ENCODE results near the gene CISD3.
A peak's percentile ranks its signal among the peaks of the same experiment; 100 is the strongest.

The CISD3 gene

DNA sequence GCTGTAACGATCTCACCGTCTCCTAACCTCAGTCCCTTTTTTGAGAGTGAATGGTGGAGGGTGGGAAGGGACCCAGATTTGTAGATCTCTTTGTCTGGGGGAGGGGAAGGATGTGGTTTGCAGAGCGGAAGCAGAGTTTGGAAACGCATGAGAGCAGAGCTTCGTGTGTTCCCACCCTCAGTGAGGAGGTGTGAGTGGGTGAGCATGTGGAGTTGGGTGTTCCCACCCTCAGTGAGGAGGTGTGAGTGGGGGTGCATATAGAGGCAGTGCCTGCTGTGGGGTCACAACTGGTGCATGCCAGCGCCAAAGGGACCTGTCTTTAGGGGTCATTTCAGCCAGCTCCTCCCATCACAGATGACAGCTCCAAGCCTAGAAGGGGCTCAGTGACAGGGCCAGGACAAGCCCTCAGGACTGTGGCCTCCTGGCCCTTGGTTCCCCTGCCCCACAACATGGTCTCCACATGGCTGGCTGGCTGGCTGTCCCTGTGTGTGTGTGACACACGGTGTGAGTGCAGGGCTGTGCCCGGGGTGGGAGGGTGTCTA is 1.8 kb upstream of the CISD3 start:
- Mint-ChIP-seq H3K9me3 (no peaks in the 10 kb centered on the region), H3K4me1 (ENCODE audit: low read depth) (peaks cover 47% of the 10 kb centered on the region), H3K27me3 (ENCODE audit: low read depth) (no peaks in the 10 kb centered on the region), H3K36me3 (ENCODE audit: low read depth) (peaks cover 26% of the 10 kb centered on the region), H3K27ac (peak overlapping the region; percentile 85), H3K4me3 (peak overlapping the region; percentile 82)
- DNase-seq (ENCODE audit: low spot score), result peak; percentile 66

DNA sequence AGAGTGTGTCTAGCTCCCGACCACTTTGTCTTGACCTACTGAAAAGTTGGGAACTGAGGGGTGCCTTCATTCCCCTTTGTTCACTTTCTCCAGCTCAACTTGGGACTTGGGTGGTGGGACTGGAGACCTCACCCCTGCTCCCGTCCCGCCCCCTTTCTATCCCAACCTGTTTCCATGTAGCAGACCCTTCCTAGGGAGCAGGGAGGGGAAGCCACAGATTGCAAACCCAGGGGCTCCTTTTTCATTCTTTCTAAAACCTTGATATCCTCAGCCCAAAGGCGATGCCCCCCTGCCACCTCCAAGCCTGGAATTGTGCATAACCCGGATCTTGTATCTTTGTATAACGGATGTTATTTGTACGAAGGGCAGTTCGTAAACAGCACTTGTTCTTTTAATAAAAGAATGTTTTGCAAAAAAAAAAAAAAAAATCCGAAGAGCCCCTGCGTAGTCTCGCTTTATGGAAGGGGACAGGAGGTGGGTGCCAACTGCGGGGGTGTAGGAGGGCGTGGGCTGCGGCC is 714 bp upstream of the CISD3 start:
- Mint-ChIP-seq H3K4me3 (peak overlapping the region; percentile 82), H3K27me3 (ENCODE audit: low read depth) (no peaks in the 10 kb centered on the region), H3K4me1 (ENCODE audit: low read depth) (peaks cover 55% of the 10 kb centered on the region), H3K27ac (peak overlapping the region; percentile 76), H3K36me3 (ENCODE audit: low read depth) (peaks cover 29% of the 10 kb centered on the region), H3K9me3 (no peaks in the 10 kb centered on the region)
- no peak for DNase-seq (ENCODE audit: low spot score)

DNA sequence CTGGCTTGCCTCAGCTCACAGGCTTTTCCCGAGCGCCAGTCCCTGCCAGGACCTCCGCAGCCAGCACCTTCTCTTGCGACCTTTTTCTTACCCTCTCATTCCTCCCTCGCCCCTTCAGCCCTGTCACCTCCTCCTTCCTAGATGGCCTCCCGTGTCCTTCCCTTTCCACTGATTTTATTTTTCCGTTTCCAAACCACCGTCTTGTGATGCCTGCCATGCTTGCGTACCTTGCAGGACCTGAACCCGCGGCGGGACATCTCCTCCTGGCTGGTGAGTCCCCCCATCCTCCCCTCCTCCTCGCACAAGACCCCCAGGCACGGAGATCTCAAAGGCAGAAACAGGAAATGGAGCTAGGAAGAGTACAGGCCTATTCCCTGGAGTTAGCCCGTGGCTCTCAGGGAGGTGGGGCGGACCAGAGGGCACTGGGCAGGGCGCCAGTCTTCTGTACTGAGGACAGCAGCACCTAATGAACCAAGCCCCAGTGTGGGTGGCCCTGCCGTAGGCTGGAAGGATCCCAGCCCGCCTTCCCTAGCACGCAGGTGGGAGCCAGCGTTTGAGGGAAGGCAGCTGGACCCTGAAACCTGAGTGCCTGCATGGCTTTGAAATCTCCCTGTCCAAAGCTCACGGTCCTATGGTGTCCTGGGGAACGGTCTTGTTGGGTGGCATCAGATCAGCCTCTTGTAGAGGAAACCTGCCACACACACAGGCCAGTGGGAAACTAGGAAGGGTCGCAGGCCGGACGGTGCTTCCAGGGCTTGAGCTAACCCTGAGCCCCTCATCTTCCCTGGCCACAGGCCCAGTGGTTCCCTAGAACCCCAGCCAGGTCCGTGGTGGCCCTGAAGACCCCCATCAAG is 612 bp downstream of the CISD3 start:
- Mint-ChIP-seq H3K9me3 (no peaks in the 10 kb centered on the region), H3K27ac (peak overlapping the region; percentile 95), H3K27me3 (ENCODE audit: low read depth) (no peaks in the 10 kb centered on the region), H3K36me3 (ENCODE audit: low read depth) (peaks cover 26% of the 10 kb centered on the region), H3K4me1 (ENCODE audit: low read depth) (peaks cover 56% of the 10 kb centered on the region), H3K4me3 (peak overlapping the region; percentile 96)
- no peak for DNase-seq (ENCODE audit: low spot score)

DNA sequence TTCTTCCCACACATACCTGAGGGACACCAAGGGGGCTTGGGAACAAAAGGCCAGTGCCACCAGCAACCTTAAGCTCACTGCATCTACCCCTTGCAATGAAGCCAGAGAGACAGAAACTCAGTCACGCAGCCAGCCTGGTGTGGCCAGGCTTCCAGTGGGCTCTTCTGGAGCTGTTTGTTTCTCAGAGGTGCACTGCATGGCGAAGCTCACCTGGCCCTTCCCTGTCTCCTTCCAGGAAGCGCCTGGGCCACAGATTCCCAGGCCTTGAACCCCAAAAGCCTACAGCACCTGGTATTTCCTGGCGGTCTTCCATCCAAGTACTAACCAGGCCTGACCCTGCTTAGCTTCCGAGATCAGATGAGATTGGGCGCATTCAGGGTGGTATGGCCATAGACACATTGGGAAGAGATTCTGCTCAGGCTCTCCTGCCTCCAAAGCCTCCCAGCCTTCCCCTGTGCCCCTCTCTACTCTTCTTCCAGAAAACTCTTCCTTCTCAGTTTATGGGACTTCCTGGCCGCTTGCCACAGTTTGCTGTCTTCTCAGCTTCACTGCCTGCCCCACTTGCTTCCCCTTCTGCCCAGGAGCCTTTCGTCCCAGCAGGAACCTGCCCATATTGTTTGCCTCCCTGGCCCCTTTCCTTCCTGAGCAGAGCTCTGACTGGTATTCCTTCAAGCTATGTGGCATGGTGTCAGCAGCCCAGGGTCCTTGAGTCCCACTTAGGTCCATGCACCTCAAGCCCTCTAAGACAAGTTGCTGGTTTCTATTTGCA is 1.6 kb downstream of the CISD3 start:
- H3K4me1 Mint-ChIP-seq (ENCODE audit: low read depth), result peaks cover 52% of the 10 kb centered on the region

DNA sequence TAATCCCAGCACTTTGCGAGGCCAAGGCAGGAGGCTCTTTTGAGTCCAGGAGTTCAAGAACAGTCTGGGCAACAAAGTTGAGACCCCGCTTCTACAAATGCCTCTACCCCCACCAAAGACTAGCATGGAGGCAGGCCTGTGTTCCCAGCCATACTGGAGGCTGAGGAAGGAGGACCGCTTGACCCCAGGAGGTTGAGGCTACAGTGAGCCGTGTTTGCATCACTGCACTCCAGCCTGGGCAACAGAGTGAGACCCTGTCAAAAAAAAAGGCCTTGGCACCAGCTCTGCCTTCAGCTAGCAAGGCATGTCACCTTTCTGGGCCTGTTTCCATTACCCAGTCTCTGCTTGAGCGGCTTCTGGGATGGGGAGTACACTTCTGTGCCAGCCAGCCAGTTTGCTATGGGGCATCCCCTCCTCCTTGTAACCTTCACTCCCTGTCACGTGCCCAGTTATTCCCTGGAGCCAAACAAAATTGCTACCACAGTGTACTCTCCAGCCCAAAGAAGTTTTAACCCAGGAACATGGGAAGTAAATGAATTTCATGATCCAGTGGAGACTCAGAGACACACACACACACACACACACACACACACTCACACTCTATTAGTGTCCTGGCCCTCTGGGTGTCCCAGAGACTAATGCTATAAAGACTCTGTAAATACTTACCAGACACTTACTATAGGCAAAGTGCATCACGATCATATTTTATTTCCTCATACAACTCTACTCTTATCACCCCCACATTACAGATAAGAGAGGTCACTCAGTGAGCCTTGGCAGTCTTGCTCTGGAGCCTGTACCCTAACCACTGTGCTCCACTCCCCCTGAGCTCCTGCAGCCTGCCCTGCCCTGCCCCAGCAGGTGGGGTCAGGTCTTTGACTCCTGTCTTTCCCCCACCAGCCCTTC is 2.5 kb downstream of the CISD3 start:
- peaks cover 26% of the 10 kb centered on the region for H3K36me3 Mint-ChIP-seq (ENCODE audit: low read depth)
- no peaks in the 10 kb centered on the region for H3K9me3 Mint-ChIP-seq
- peak overlapping the region; percentile 96 for H3K4me3 Mint-ChIP-seq
- DNase-seq (ENCODE audit: low spot score), result no peak
- no peaks in the 10 kb centered on the region for H3K27me3 Mint-ChIP-seq (ENCODE audit: low read depth)
- H3K27ac Mint-ChIP-seq, result peak overlapping the region; percentile 70
- H3K4me1 Mint-ChIP-seq (ENCODE audit: low read depth), result peaks cover 46% of the 10 kb centered on the region

More for the DNA sequence above, 1.6 kb downstream of the CISD3 start:
- Mint-ChIP-seq H3K4me3 (peak overlapping the region; percentile 96), H3K36me3 (ENCODE audit: low read depth) (peaks cover 26% of the 10 kb centered on the region), H3K27me3 (ENCODE audit: low read depth) (no peaks in the 10 kb centered on the region), H3K9me3 (no peaks in the 10 kb centered on the region), H3K27ac (peak overlapping the region; percentile 70)
- DNase-seq (ENCODE audit: low spot score), result no peak

DNA sequence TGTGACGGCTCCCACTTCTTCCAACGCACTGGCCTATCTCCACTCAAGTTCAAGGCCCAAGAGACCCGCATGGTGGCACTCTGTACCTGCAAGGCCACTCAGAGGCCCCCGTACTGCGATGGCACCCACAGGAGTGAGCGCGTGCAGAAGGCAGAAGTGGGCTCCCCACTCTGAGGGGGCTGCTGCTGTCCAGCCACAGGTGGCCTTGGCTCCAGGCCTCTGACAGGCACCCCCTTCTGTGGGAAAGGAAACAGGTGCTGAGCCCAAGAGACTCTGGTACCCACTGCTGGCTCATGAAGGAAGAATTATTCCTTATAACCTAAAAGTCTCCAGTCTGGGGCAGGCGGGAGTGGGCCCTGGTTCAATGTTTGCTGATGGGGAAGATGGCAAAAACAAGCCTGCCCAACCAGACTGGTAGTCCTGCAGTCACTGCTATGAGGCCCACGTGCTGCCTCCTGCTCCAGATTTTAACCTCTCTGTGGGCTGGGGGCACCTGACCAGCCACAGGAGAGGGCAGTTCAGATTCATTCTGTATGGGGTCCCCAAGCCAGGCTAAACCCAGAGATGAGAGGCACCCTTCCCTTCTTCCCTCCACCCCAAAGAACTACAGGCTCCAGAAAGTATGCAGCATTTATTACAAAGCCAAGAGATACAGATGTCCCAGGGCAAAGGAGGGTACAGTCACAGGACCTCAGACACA is 3.3 kb downstream of the CISD3 start:
- Mint-ChIP-seq H3K9me3 (no peaks in the 10 kb centered on the region), H3K27me3 (ENCODE audit: low read depth) (no peaks in the 10 kb centered on the region), H3K4me3 (no peak overlapping the region), H3K36me3 (ENCODE audit: low read depth) (peaks cover 19% of the 10 kb centered on the region), H3K4me1 (ENCODE audit: low read depth) (peaks cover 40% of the 10 kb centered on the region), H3K27ac (no peak overlapping the region)
- DNase-seq (ENCODE audit: low spot score), result no peak

DNA sequence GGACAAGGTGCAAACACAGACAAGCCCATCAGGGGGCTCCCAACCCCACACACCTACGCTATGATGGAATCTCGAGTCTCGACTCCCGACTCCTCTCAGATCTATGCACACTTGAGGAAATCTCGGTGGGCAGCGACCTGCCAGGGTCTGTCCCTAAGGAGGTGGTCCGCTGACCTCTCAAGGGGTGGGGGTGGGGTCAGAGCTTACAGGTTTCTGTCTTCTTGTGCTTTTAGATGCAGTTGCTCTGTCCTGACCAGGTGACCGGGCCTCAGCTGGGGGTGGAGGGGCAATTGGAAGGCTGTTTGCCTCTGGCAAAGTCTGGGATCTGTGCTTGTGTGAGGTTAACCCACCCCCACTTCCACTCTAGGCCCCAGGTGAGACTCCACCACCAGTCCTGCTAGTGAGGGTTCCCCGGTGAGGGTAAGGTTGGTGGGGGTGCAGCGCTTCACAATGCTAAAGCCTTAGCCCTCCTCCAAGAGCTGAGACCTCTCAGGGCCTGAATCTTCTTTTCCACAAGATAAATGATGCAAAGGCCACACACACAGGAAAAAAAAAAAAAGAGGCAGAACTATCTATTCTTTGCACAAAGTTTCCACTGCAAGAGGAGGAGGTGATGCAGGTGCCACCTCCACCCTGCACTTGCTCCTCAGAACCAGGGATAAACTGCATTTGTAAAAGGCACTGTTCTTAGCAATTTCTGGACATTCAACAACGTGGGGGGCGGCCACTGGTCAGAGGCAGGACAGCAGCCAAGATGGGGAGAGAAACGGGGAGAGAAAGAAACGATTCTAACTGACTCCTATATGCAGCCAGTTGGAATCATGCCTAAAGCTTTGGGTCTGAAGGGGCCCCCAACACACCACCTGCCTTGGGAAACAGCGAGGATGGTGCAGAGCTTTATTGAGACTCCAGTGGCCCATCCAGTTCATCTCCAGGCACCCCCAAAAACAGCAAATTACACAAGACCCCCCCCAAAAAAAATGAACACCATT is 4.1 kb downstream of the CISD3 start:
- no peak for DNase-seq (ENCODE audit: low spot score)
- H3K27ac Mint-ChIP-seq, result no peak overlapping the region
- no peak overlapping the region for H3K4me3 Mint-ChIP-seq
- H3K9me3 Mint-ChIP-seq, result no peaks in the 10 kb centered on the region
- peaks cover 18% of the 10 kb centered on the region for H3K36me3 Mint-ChIP-seq (ENCODE audit: low read depth)
- H3K4me1 Mint-ChIP-seq (ENCODE audit: low read depth), result peaks cover 32% of the 10 kb centered on the region
- H3K27me3 Mint-ChIP-seq (ENCODE audit: low read depth), result no peaks in the 10 kb centered on the region

DNA sequence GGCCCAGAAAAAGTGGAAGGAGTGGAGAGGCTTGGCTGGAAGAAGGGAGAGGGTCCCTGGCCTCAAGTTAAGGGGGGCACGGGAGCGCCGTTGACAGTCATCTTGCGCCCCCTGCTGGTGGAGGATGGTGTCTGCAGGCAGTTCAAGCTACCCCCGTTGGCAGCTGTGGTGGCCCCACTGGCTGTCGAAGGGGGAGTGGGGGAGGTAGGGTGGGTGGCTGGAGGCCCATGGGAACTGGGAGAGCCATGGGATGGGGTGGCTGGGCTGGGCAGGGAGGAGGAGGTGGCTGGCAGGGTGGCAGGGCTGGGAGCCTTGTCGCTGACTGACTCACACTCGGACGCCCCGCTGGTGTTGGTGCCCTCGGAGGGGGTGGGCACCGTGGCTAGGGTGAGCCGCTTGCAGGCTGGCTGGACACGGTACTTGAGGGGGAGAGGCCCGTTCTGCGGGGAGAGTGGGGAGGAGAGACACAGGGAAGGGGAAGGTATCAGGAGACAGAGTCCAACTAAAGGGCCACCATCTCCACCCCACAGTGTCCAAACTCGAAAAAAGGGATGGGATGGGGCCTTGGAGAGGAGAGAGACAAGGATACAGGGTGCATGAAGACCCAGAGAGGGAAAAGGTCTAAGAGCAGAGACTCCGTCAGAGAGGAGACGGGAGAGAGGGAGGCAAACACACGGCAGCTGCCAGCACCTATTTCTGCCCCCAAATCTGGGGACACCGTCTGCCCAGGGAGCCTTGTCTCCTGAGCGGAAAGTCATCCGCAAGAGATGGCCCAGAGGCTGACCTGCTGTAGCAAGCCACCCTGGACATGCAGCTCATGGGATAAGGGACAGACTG is 5.2 kb downstream of the CISD3 start:
- Mint-ChIP-seq H3K36me3 (ENCODE audit: low read depth) (peaks cover 15% of the 10 kb centered on the region), H3K27ac (no peak overlapping the region)

DNA sequence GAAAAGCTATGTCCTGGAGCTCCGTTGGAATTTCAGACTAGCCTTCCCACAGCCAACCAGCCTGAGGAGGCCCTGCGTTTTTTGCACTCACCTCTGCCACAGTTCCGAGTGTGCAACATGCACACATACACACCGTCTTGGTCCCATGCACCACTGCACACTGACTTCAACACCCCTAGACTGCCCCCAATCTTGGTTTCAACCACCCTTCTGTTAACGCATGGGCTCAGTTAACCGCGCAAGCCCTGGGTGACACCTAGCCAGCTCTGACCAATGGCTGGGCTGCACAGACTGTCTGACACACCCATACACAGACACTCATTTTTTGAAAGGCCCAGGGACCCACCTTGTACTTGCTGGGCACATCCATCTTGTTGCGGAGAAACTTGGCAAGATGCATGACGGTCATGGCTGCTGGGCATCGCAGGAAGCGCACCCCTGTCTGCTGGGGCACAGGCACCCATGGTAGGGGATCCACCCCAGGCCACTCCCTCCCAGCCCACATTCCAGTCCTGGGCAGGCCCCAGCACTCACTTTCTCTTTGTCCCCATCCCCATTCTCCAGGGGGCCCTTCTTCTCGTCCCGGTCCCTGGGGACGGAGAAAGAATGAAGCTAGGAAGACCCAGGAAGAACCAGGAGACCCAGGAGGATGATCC is 8.0 kb downstream of the CISD3 start:
- Mint-ChIP-seq H3K36me3 (ENCODE audit: low read depth) (peaks cover 5% of the 10 kb centered on the region), H3K9me3 (no peaks in the 10 kb centered on the region), H3K4me1 (ENCODE audit: low read depth) (peaks cover 20% of the 10 kb centered on the region), H3K4me3 (no peak overlapping the region), H3K27me3 (ENCODE audit: low read depth) (no peaks in the 10 kb centered on the region), H3K27ac (no peak overlapping the region)
- no peak for DNase-seq (ENCODE audit: low spot score)

More for the DNA sequence above, 5.2 kb downstream of the CISD3 start:
- Mint-ChIP-seq H3K27me3 (ENCODE audit: low read depth) (no peaks in the 10 kb centered on the region), H3K4me3 (no peak overlapping the region), H3K4me1 (ENCODE audit: low read depth) (peaks cover 29% of the 10 kb centered on the region), H3K9me3 (no peaks in the 10 kb centered on the region)
- DNase-seq (ENCODE audit: low spot score), result no peak

DNA sequence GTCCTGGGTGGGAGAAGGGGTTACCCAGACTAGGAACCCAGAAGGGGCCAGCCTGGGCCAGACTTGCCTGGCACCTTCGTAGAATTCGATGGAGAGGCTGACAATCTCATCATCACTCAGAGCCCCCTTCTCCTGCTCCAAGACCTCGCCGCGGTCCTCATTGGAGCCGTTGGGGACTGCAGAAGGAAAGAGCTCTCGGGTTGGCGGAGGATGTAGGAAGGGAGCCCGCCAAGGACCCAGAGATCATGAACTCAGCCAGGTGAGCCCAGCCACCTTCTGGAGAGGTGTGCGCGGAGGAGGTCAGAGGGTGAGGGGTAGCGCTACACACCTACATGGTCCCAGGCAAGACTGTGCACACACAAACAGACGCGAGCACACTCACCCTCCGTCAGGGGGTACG is 8.5 kb downstream of the CISD3 start:
- no peak for DNase-seq (ENCODE audit: low spot score)
- no peaks in the 10 kb centered on the region for H3K27me3 Mint-ChIP-seq (ENCODE audit: low read depth)
- H3K27ac Mint-ChIP-seq, result no peak overlapping the region
- H3K36me3 Mint-ChIP-seq (ENCODE audit: low read depth), result peaks cover 2% of the 10 kb centered on the region
- H3K4me3 Mint-ChIP-seq, result no peak overlapping the region
- peaks cover 17% of the 10 kb centered on the region for H3K4me1 Mint-ChIP-seq (ENCODE audit: low read depth)
- no peaks in the 10 kb centered on the region for H3K9me3 Mint-ChIP-seq

DNA sequence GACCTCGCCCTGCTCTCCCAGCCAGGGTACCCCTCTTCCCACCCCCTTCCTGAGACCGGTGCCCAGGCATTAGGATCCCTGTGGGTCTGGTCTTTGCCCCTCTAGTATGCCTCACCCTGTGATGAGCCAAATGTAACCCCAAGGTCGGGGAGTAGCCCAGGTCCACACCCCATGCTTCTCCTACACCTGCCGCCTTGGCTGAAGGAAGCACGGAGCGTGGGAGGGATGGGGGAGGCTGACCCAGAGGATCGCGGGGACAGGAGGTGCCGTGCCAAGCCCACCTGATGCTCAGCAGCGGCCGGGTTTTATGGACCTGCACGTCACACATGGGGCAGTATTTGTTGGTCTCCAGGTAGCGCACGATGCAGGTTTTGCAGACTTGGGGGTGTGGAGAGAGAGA is 9.2 kb downstream of the CISD3 start:
- Mint-ChIP-seq H3K27ac (no peak overlapping the region), H3K27me3 (ENCODE audit: low read depth) (no peaks in the 10 kb centered on the region), H3K4me3 (no peak overlapping the region), H3K36me3 (ENCODE audit: low read depth) (peaks cover 2% of the 10 kb centered on the region), H3K4me1 (ENCODE audit: low read depth) (peaks cover 14% of the 10 kb centered on the region), H3K9me3 (no peaks in the 10 kb centered on the region)
- DNase-seq (ENCODE audit: low spot score), result no peak
